Astrocyte (in vitro differentiated cells and primary cell): ENCODE measurements around the gene MYO1G.

Experiments
- CTCF ChIP-seq: IDR thresholded peaks from 2 replicates; pipeline ENCODE4 v1.5.1; 2011; ENCODE audit warnings: low read depth, mild to moderate bottlenecking, inconsistent platforms, low read length, moderate library complexity; ENCODE audit not compliant: insufficient read depth
- EZH2 ChIP-seq: IDR thresholded peaks from 2 replicates; pipeline ENCODE4 v1.6.1; 2012; ENCODE audit warnings: mild to moderate bottlenecking, low read length, inconsistent platforms; ENCODE audit not compliant: insufficient read depth

GRCh38 chr7:45024126-45024744 lies 45.4 kb upstream of the MYO1G start:
- TF ChIP-seq CTCF (no peak), EZH2 (no peak)
